Osteoblast (primary cell): ENCODE measurements around the gene STAC3. TPM values are rescaled to one million over a fixed set of nuclear protein-coding genes. Genes with fewer than 3 reads are reported as not detected.
A peak's percentile ranks its signal among the peaks of the same experiment; 100 is the strongest.

Source experiments
- DNase-seq: peaks from one replicate; pipeline ENCODE4 v3.0.0; 2011; ENCODE audit warnings: low spot score, mixed read lengths; ENCODE audit not compliant: insufficient read length; ENCODE audit errors: missing footprints
- H2AFZ ChIP-seq: 2 replicates; pipeline ENCODE4 v1.6.0; 2011; ENCODE audit warnings: mild to moderate bottlenecking, low read length
- H3K27ac ChIP-seq: 2 replicates; pipeline ENCODE4 v1.5.1; 2011; ENCODE audit warnings: mild to moderate bottlenecking, low read depth, low read length, moderate library complexity
- H3K27me3 ChIP-seq: 2 replicates; pipeline ENCODE4 v1.6.0; 2012; ENCODE audit warnings: mild to moderate bottlenecking, control low read depth, inconsistent platforms, low read length, moderate library complexity; ENCODE audit not compliant: insufficient read depth
- H3K36me3 ChIP-seq: 2 replicates; pipeline ENCODE4 v1.5.1; 2011; ENCODE audit warnings: mild to moderate bottlenecking, low read length, control low read depth, moderate library complexity; ENCODE audit not compliant: insufficient read depth
- H3K4me1 ChIP-seq: 2 replicates; pipeline ENCODE4 v1.5.1; 2011; ENCODE audit warnings: mild to moderate bottlenecking, low read length, control low read depth, moderate library complexity; ENCODE audit not compliant: insufficient read depth
- H3K4me2 ChIP-seq: 2 replicates; pipeline ENCODE4 v1.6.0; 2011; ENCODE audit warnings: mild to moderate bottlenecking, low read length; ENCODE audit not compliant: insufficient read depth
- H3K4me3 ChIP-seq: fragments of 200-600 bp; sonication (generic); 3 replicates; pipeline ENCODE4 v1.5.1; 2012; ENCODE audit warnings: mild to moderate bottlenecking, low read length, inconsistent platforms; ENCODE audit not compliant: insufficient read depth
- H3K79me2 ChIP-seq: 2 replicates; pipeline ENCODE4 v1.6.0; 2012; ENCODE audit warnings: mild to moderate bottlenecking, low read length, control low read depth, inconsistent platforms; ENCODE audit not compliant: insufficient read depth
- H3K9me3 ChIP-seq: 2 replicates; pipeline ENCODE4 v1.5.1; 2011; ENCODE audit warnings: low read depth, low read length, control low read depth
- H4K20me1 ChIP-seq: 2 replicates; pipeline ENCODE4 v1.6.0; 2012; ENCODE audit warnings: mild to moderate bottlenecking, low read length, control low read depth; ENCODE audit not compliant: insufficient read depth
- small RNA-seq: library from RNA; depleted of rRNA; stranded (forward); fragments of <200 nt; gene quantifications from one replicate; pipeline ENCODE3, GENCODE V24; 2012
- total RNA-seq: library from RNA; depleted of rRNA; stranded (reverse); fragments of >200 nt; gene quantifications from 2 replicates; pipeline ENCODE4 v1.2.3, GENCODE V29; 2012
- TF ChIP-seq, protein P1 (sequence below): IDR thresholded peaks from 2 replicates; pipeline ENCODE4 v1.5.1; 2011; ENCODE audit warnings: mild to moderate bottlenecking, low read depth, low read length, moderate library complexity; ENCODE audit errors: extremely low read depth

Gene STAC3
- total RNA-seq, 1 donor: 0.36 TPM

DNA sequence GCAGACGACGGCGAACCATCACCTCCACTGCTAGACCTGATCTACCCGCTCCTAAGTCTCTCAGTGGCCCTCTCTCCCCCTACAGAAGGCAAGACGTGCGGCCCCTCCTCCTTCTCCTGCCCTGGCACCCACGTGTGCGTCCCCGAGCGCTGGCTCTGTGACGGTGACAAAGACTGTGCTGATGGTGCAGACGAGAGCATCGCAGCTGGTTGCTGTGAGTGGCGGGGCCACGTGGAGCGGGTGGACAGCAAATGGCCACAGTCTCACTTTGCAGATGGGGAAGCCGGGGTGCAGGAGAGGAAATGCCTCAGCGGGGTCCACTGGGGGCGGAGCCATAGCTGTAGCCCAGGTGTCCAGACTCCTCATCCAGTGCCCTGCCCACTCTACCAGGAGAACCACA, 55.8 kb downstream of the STAC3 start:
- DNase-seq: no peak
- Histone ChIP-seq H2AFZ (no peak overlapping the region), H4K20me1 (peaks cover 54% of the 10 kb centered on the region), H3K79me2 (peaks cover 46% of the 10 kb centered on the region), H3K4me3 (no peak overlapping the region), H3K4me1 (no peaks in the 10 kb centered on the region), H3K4me2 (no peak overlapping the region), H3K27ac (no peak overlapping the region), H3K27me3 (no peaks in the 10 kb centered on the region), H3K9me3 (no peaks in the 10 kb centered on the region), H3K36me3 (peaks cover 98% of the 10 kb centered on the region)
- TF ChIP-seq, protein P1, sequence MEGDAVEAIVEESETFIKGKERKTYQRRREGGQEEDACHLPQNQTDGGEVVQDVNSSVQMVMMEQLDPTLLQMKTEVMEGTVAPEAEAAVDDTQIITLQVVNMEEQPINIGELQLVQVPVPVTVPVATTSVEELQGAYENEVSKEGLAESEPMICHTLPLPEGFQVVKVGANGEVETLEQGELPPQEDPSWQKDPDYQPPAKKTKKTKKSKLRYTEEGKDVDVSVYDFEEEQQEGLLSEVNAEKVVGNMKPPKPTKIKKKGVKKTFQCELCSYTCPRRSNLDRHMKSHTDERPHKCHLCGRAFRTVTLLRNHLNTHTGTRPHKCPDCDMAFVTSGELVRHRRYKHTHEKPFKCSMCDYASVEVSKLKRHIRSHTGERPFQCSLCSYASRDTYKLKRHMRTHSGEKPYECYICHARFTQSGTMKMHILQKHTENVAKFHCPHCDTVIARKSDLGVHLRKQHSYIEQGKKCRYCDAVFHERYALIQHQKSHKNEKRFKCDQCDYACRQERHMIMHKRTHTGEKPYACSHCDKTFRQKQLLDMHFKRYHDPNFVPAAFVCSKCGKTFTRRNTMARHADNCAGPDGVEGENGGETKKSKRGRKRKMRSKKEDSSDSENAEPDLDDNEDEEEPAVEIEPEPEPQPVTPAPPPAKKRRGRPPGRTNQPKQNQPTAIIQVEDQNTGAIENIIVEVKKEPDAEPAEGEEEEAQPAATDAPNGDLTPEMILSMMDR: no peak

DNA sequence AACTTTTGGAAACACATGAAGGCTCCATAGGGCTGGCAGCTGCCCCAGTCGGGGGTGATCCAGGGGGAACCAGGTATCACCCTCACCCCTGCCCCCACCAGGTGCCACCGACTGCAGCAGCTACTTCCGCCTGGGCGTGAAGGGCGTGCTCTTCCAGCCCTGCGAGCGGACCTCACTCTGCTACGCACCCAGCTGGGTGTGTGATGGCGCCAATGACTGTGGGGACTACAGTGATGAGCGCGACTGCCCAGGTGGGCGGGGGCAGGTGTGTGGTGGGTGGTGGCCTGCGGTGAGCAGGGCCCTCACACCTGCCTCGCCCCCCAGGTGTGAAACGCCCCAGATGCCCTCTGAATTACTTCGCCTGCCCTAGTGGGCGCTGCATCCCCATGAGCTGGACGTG, 56.7 kb downstream of the STAC3 start:
- no peaks in the 10 kb centered on the region for H3K4me1 ChIP-seq

DNA sequence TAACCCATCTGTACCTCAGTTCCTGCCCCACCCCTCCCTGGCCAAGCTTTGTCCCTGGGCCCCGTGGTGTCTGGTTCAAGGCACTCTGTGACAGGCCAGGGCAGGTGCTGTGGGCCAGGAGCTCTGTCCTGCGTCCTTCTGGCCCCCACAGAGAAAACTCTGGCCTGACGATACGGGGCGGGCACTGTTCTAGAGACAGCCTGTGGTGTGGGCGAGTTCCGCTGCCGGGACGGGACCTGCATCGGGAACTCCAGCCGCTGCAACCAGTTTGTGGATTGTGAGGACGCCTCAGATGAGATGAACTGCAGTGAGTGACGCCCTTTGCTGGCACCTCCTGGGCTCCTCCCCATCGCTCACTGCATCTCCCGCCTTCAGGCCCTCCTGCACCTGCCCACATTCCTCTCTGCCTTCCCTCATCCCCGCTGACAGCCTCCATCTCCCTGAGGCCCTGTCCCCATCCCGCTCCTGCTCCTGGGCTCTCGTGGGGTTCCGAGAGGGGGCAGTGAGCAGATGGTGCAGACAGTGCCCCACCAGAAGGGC, 57.2 kb downstream of the STAC3 start:
- peaks cover 43% of the 10 kb centered on the region for H3K79me2 ChIP-seq
- H4K20me1 ChIP-seq: peaks cover 52% of the 10 kb centered on the region
- no peak overlapping the region for H2AFZ ChIP-seq
- H3K4me1 ChIP-seq: no peaks in the 10 kb centered on the region
- H3K4me2 ChIP-seq: no peak overlapping the region
- H3K36me3 ChIP-seq: peaks cover 98% of the 10 kb centered on the region
- no peaks in the 10 kb centered on the region for H3K27me3 ChIP-seq
- no peak for DNase-seq
- H3K9me3 ChIP-seq: no peaks in the 10 kb centered on the region
- TF ChIP-seq, protein P1: no peak
- H3K27ac ChIP-seq: no peak overlapping the region
- no peak overlapping the region for H3K4me3 ChIP-seq

More for the DNA sequence above, 56.7 kb downstream of the STAC3 start:
- H2AFZ ChIP-seq: no peak overlapping the region
- no peak overlapping the region for H3K4me3 ChIP-seq
- no peak for DNase-seq
- no peaks in the 10 kb centered on the region for H3K9me3 ChIP-seq
- H3K79me2 ChIP-seq: peaks cover 46% of the 10 kb centered on the region
- TF ChIP-seq, protein P1: no peak
- H3K27ac ChIP-seq: no peak overlapping the region
- H3K27me3 ChIP-seq: no peaks in the 10 kb centered on the region
- no peak overlapping the region for H3K4me2 ChIP-seq
- peaks cover 57% of the 10 kb centered on the region for H4K20me1 ChIP-seq
- H3K36me3 ChIP-seq: peaks cover 98% of the 10 kb centered on the region

Small RNA genes lying within 50 kb of the gene (small RNA-seq; reads per million reads assigned to genes)
- 5.6 reads per million, percentile 88 among the genes with 10 or more reads in this experiment for gene MIR1228

Other genes with a start within 250 kb of the STAC3 start
- gene ZBTB39, start 244.6 kb downstream of the STAC3 start, total RNA-seq: 4.4 and 4.7 TPM in 2 replicates
- not detected in 2 replicates for gene TAC3, start 234.7 kb downstream of the STAC3 start, total RNA-seq
- under 0.01 TPM in 1 of 2 replicates, not detected in the other for gene MYO1A, start 201.1 kb downstream of the STAC3 start, total RNA-seq
- gene NEMP1, start 172.4 kb downstream of the STAC3 start, total RNA-seq: 6.5 and 7.7 TPM in 2 replicates
- gene NAB2, start 162.1 kb downstream of the STAC3 start, total RNA-seq: 53.6 and 70.9 TPM in 2 replicates
- 149 and 167 TPM in 2 replicates for gene STAT6, start 139.8 kb downstream of the STAC3 start, total RNA-seq
- 744 and 789 TPM in 2 replicates for gene LRP1, start 122.7 kb downstream of the STAC3 start, total RNA-seq
- gene LRP1-AS, start 103.6 kb downstream of the STAC3 start, total RNA-seq: not detected in 2 replicates
- gene NXPH4, start 34.4 kb downstream of the STAC3 start, total RNA-seq: 0.88 and 1.1 TPM in 2 replicates
- gene SHMT2, start 21.5 kb downstream of the STAC3 start, total RNA-seq: 384 and 408 TPM in 2 replicates
- gene R3HDM2, start 179.9 kb upstream of the STAC3 start, total RNA-seq: 23.2 and 25.0 TPM in 2 replicates
- gene INHBC, start 183.6 kb upstream of the STAC3 start, total RNA-seq: not detected in 2 replicates
- 0.88 and 3.3 TPM in 2 replicates for gene INHBE, start 204.1 kb upstream of the STAC3 start, total RNA-seq
- 0.29 and 0.36 TPM in 2 replicates for gene GLI1, start 208.6 kb upstream of the STAC3 start, total RNA-seq
- gene ARHGAP9, start 228.7 kb upstream of the STAC3 start, total RNA-seq: 0.29 and 0.36 TPM in 2 replicates
- 171 and 187 TPM in 2 replicates for gene MARS1, start 236.9 kb upstream of the STAC3 start, total RNA-seq